CD8-positive, alpha-beta memory T cell (primary cell): Measurements from ENCODE around the gene CDC42SE1. TPM values are rescaled to one million over a fixed set of nuclear protein-coding genes. Genes with fewer than 3 reads are reported as not detected.

Source experiments
- CTCF ChIA-PET: fragments of 350-600 bp; sonication (Branson Sonifier 250); formaldehyde crosslinking; loops from one replicate; lab custom pipeline; 2021; ENCODE audit warnings: antibody characterized with exemption; lab: Charles Lee
- POLR2A ChIA-PET: fragments of 350-600 bp; sonication (Branson Sonifier 250); formaldehyde crosslinking; loops from one replicate; lab custom pipeline; 2021; ENCODE audit warnings: antibody characterized with exemption; lab: Charles Lee
- DNase-seq, 5 donors: peaks; one replicate each; pipeline versions ENCODE4 v3.0.0 to v3.0.0-alpha.2; 2020 to 2022; ENCODE audit warnings: mixed read lengths in 1 of 5
- H3K27ac ChIP-seq: one replicate; pipeline ENCODE4 v1.7.0; 2013; ENCODE audit warnings: low read depth, mild to moderate bottlenecking, low read length, moderate library complexity
- H3K27me3 ChIP-seq: 2 replicates; pipeline ENCODE4 v1.7.0; 2013; ENCODE audit warnings: low read length, mild to moderate bottlenecking; ENCODE audit not compliant: insufficient read depth, poor library complexity, severe bottlenecking
- H3K36me3 ChIP-seq: 2 replicates; pipeline ENCODE4 v1.7.0; 2013; ENCODE audit warnings: mild to moderate bottlenecking, low read length, moderate library complexity; ENCODE audit not compliant: insufficient read depth
- H3K4me1 ChIP-seq: 2 replicates; pipeline ENCODE4 v1.7.0; 2013; ENCODE audit warnings: mild to moderate bottlenecking, low read length, moderate library complexity; ENCODE audit not compliant: insufficient read depth
- H3K4me3 ChIP-seq: 2 replicates; pipeline ENCODE4 v1.7.0; 2013; ENCODE audit warnings: mild to moderate bottlenecking, low read length
- H3K9me3 ChIP-seq: 2 replicates; pipeline ENCODE4 v1.7.0; 2013; ENCODE audit warnings: mild to moderate bottlenecking, low read length
- H3K27ac Mint-ChIP-seq, 8 donors: one replicate each; pipeline ENCODE4 v1.8.0; 2020 to 2021; ENCODE audit warnings: mixed read lengths in 8 of 8, mild to moderate bottlenecking in 6 of 8, inconsistent platforms in 3 of 8, moderate library complexity in 3 of 8
- H3K27me3 Mint-ChIP-seq, 2 donors: one replicate each; pipeline ENCODE4 v1.8.0; 2020 to 2021; ENCODE audit warnings: mixed read lengths in 2 of 2, mild to moderate bottlenecking in 1 of 2, moderate library complexity in 1 of 2
- H3K36me3 Mint-ChIP-seq, 3 donors: one replicate each; pipeline ENCODE4 v1.8.0; 2020 to 2021; ENCODE audit warnings: mixed read lengths in 3 of 3, inconsistent platforms in 1 of 3, mild to moderate bottlenecking in 1 of 3
- H3K4me1 Mint-ChIP-seq, 3 donors: one replicate each; pipeline ENCODE4 v1.8.0; 2020 to 2021; ENCODE audit warnings: mixed read lengths in 3 of 3, inconsistent platforms in 1 of 3, mild to moderate bottlenecking in 1 of 3
- H3K4me3 Mint-ChIP-seq, 7 donors: one replicate each; pipeline ENCODE4 v1.8.0; 2020 to 2021; ENCODE audit warnings: mixed read lengths in 7 of 7, mild to moderate bottlenecking in 6 of 7, moderate library complexity in 4 of 7, inconsistent platforms in 2 of 7
- H3K9me3 Mint-ChIP-seq, 5 donors: one replicate each; pipeline ENCODE4 v1.8.0; 2020 to 2022; ENCODE audit warnings: mixed read lengths in 5 of 5, mild to moderate bottlenecking in 3 of 5, moderate library complexity in 2 of 5, inconsistent platforms in 1 of 5
- polyA plus RNA-seq: library from polyadenylated mRNA; unstranded; fragments of 300-500 nt; fragmentation: Illumina TruSeq; gene quantifications from one replicate; pipeline ENCODE4 v1.2.3, GENCODE V29; 2021
- total RNA-seq, 2 experiments: library from RNA; stranded (reverse); gene quantifications; one replicate each; pipeline ENCODE4 v1.2.3, GENCODE V29; 2021

CDC42SE1 gene
- total and polyA plus RNA-seq, 3 experiments from 2014 or later: 104 to 213 (median 201) TPM

DNA sequence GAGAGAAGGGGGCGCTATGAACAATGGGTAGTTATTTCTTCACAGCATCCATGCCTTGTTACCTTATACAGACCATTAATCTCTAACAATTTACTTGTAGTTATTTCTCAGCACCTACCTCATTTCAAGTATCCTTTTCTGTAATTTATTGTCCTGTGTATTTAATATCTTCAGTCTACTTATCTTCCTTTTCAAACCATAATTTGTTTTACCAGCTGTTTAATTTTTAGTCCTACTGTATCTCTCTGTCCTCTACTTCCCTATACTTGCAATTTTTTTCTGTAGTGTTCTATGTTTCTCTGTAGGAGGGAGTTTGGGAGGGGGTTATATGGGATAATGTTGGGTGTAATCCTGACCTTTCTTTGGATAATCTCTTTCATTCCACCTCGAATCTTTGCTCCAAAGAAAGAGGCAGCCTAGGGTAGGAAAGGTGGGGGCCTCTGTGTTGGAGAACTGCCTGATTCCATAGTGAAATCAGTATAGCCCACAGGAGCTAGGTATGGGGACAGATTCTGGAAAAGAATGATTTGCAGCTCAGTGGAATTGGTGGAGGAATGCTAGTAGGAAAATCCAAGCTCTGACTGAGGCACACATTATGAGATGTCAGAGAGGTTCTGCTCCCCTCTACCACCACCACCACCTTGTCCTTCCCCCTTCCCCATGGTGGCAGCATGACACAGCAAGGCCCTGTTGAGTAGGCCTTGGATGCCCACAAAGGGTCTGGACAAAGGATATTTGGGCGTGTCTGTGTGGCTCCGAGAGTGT is 1.4 kb upstream of the CDC42SE1 start:
- H3K36me3 Mint-ChIP-seq: peaks cover 15 to 37% (median 16%) of the 10 kb centered on the region in 3 donors
- no peak for DNase-seq
- peak overlapping the region; percentile 95 to 100 (median 99) for H3K4me3 Mint-ChIP-seq
- ChIA-PET CTCF (interaction anchor here (0.6 to 9.5 kb wide), 11 partner anchors 7 to 65 kb away, joined by 3 to 94 read pairs (median 6); partner anchors contain the start of genes BNIPL, C1orf56 and GABPB2), POLR2A (interaction anchor here (0.5 to 8.1 kb wide), 2 partner anchors 12 to 471 kb away, joined by 4 to 88 read pairs; partner anchors contain the start of gene C1orf56)
- Histone ChIP-seq H3K27me3 (no peaks in the 10 kb centered on the region), H3K4me3 (peak overlapping the region; percentile 92), H3K27ac (peak overlapping the region; percentile 98), H3K9me3 (no peaks in the 10 kb centered on the region), H3K36me3 (peaks cover 11% of the 10 kb centered on the region), H3K4me1 (peaks cover 2% of the 10 kb centered on the region)
- H3K27ac Mint-ChIP-seq: peak overlapping the region; percentile 94 to 99 (median 98)
- no peaks in the 10 kb centered on the region for H3K9me3 Mint-ChIP-seq
- H3K4me1 Mint-ChIP-seq: peaks cover 33 to 43% (median 43%) of the 10 kb centered on the region in 3 donors
- no peaks in the 10 kb centered on the region for H3K27me3 Mint-ChIP-seq

GRCh38 chr1:151060007-151060656 is 710 bp upstream of the CDC42SE1 start, which contains the start of gene MLLT11:
Gene MLLT11 (plus strand): TSS chr1:151060397. CDS start chr1:151067225, 6,828 bp downstream.
- Histone ChIP-seq H3K27ac (peak within 1 kb of the TSS; percentile 98), H3K4me3 (peak within 1 kb of the TSS; percentile 92), H3K27me3 (no peaks in the 10 kb centered on the region), H3K4me1 (peaks cover 9% of the 10 kb centered on the region), H3K36me3 (peaks cover 18% of the 10 kb centered on the region), H3K9me3 (no peaks in the 10 kb centered on the region)
- ChIA-PET POLR2A (interaction anchor here (0.5 to 8.1 kb wide), 10 partner anchors 10 to 471 kb away, joined by 3 to 88 read pairs (median 4); partner anchors contain the start of genes C1orf56, TNFAIP8L2 and VPS72), CTCF (interaction anchor here (1.1 to 9.5 kb wide), 15 partner anchors 8 to 97 kb away, joined by 3 to 94 read pairs (median 6); partner anchors contain the start of genes BNIPL, C1orf56, GABPB2 and MINDY1)
- peak within 1 kb of the TSS; percentile 94 to 99 (median 98) for H3K27ac Mint-ChIP-seq
- peaks cover 40 to 51% (median 50%) of the 10 kb centered on the region in 3 donors for H3K4me1 Mint-ChIP-seq
- no peaks in the 10 kb centered on the region for H3K27me3 Mint-ChIP-seq
- no peaks in the 10 kb centered on the region for H3K9me3 Mint-ChIP-seq
- peak within 1 kb of the TSS; percentile 95 to 100 (median 99) for H3K4me3 Mint-ChIP-seq
- DNase-seq: peak in 2 of 5 donors; percentile 31 to 56
- H3K36me3 Mint-ChIP-seq: peaks cover 18 to 44% (median 20%) of the 10 kb centered on the region in 3 donors

GRCh38 chr1:151058692-151059091 is 730 bp downstream of the CDC42SE1 start:
- CTCF ChIA-PET: interaction anchor here (0.7 to 9.5 kb wide), 14 partner anchors 7 to 98 kb away, joined by 3 to 94 read pairs (median 6); partner anchors contain the start of genes BNIPL, C1orf56, GABPB2 and MINDY1
- Mint-ChIP-seq H3K27me3 (no peaks in the 10 kb centered on the region), H3K4me1 (peaks cover 51 to 65% (median 62%) of the 10 kb centered on the region in 3 donors), H3K27ac (peak overlapping the region; percentile 94 to 99 (median 98)), H3K36me3 (peaks cover 25 to 59% (median 27%) of the 10 kb centered on the region in 3 donors), H3K4me3 (peak overlapping the region; percentile 95 to 100 (median 99)), H3K9me3 (no peaks in the 10 kb centered on the region)
- Histone ChIP-seq H3K4me3 (peak overlapping the region; percentile 92), H3K36me3 (peaks cover 30% of the 10 kb centered on the region), H3K4me1 (peaks cover 23% of the 10 kb centered on the region), H3K9me3 (no peaks in the 10 kb centered on the region), H3K27me3 (no peaks in the 10 kb centered on the region), H3K27ac (peak overlapping the region; percentile 98)
- POLR2A ChIA-PET: interaction anchor here (0.6 to 8.1 kb wide), 6 partner anchors 10 to 98 kb away, joined by 3 to 88 read pairs (median 5); partner anchors contain the start of genes C1orf56 and TNFAIP8L2
- peak in 1 of 5 donors; percentile 20 for DNase-seq

GRCh38 chr1:151056149-151056548 is 3.3 kb downstream of the CDC42SE1 start:
- Mint-ChIP-seq H3K27ac (peak overlapping the region; percentile 94 to 99 (median 98)), H3K9me3 (no peaks in the 10 kb centered on the region), H3K4me1 (peaks cover 66 to 81% (median 75%) of the 10 kb centered on the region in 3 donors), H3K27me3 (no peaks in the 10 kb centered on the region), H3K4me3 (peak overlapping the region; percentile 95 to 100 (median 99)), H3K36me3 (peaks cover 25 to 84% (median 31%) of the 10 kb centered on the region in 3 donors)
- H3K4me3 ChIP-seq: peak overlapping the region; percentile 92
- peaks cover 48% of the 10 kb centered on the region for H3K4me1 ChIP-seq
- ChIA-PET POLR2A (interaction anchor here (0.6 to 8.1 kb wide), 5 partner anchors 8 to 288 kb away, joined by 3 to 88 read pairs (median 5); partner anchors contain the start of gene C1orf56), CTCF (interaction anchor here (0.5 to 9.5 kb wide), 6 partner anchors 10 to 140 kb away, joined by 3 to 94 read pairs (median 14); partner anchors contain the start of genes C1orf56, GABPB2 and MINDY1)
- DNase-seq: peak in 3 of 5 donors; percentile 12 to 75 (median 58)
- no peaks in the 10 kb centered on the region for H3K9me3 ChIP-seq
- peaks cover 53% of the 10 kb centered on the region for H3K36me3 ChIP-seq
- no peaks in the 10 kb centered on the region for H3K27me3 ChIP-seq
- peak overlapping the region; percentile 98 for H3K27ac ChIP-seq

- Histone ChIP-seq H3K36me3 (peaks cover 53% of the 10 kb centered on the region), H3K4me1 (peaks cover 49% of the 10 kb centered on the region)
Measured at GRCh38 chr1:151055581-151055980, 3.8 kb downstream of the CDC42SE1 start.

GRCh38 chr1:151054971-151055547 is 4.4 kb downstream of the CDC42SE1 start:
- H3K4me3 ChIP-seq: peak overlapping the region; percentile 92
- peaks cover 49% of the 10 kb centered on the region for H3K4me1 ChIP-seq
- Mint-ChIP-seq H3K4me1 (peaks cover 67 to 81% (median 75%) of the 10 kb centered on the region in 3 donors), H3K27ac (peak overlapping the region; percentile 94 to 99 (median 98)), H3K27me3 (no peaks in the 10 kb centered on the region), H3K4me3 (peak overlapping the region; percentile 95 to 100 (median 99)), H3K9me3 (no peaks in the 10 kb centered on the region), H3K36me3 (peaks cover 25 to 86% (median 31%) of the 10 kb centered on the region in 3 donors)
- CTCF ChIA-PET: interaction anchor here (1.2 to 9.5 kb wide), 5 partner anchors 9 to 102 kb away, joined by 3 to 94 read pairs (median 12); partner anchors contain the start of genes C1orf56, GABPB2 and TNFAIP8L2
- H3K27me3 ChIP-seq: no peaks in the 10 kb centered on the region
- H3K27ac ChIP-seq: peak overlapping the region; percentile 98
- POLR2A ChIA-PET: interaction anchor here (1.5 to 8.1 kb wide), 2 partner anchors 6 to 43 kb away, joined by 5 to 88 read pairs; partner anchors contain the start of gene C1orf56
- H3K9me3 ChIP-seq: no peaks in the 10 kb centered on the region
- H3K36me3 ChIP-seq: peaks cover 53% of the 10 kb centered on the region
- no peak for DNase-seq

More at GRCh38 chr1:151055581-151055980, 3.8 kb downstream of the CDC42SE1 start:
- H3K27me3 ChIP-seq: no peaks in the 10 kb centered on the region
- Mint-ChIP-seq H3K9me3 (no peaks in the 10 kb centered on the region), H3K27ac (peak overlapping the region; percentile 94 to 99 (median 98)), H3K4me3 (peak overlapping the region; percentile 95 to 100 (median 99)), H3K4me1 (peaks cover 67 to 81% (median 75%) of the 10 kb centered on the region in 3 donors), H3K27me3 (no peaks in the 10 kb centered on the region), H3K36me3 (peaks cover 25 to 86% (median 31%) of the 10 kb centered on the region in 3 donors)
- H3K9me3 ChIP-seq: no peaks in the 10 kb centered on the region
- H3K4me3 ChIP-seq: peak overlapping the region; percentile 92
- POLR2A ChIA-PET: interaction anchor here (1.0 to 8.1 kb wide), 4 partner anchors 7 to 111 kb away, joined by 3 to 88 read pairs (median 6); partner anchors contain the start of gene C1orf56
- no peak for DNase-seq
- peak overlapping the region; percentile 98 for H3K27ac ChIP-seq
- CTCF ChIA-PET: interaction anchor here (0.5 to 9.5 kb wide), 7 partner anchors 9 to 141 kb away, joined by 3 to 94 read pairs (median 5); partner anchors contain the start of genes C1orf56, GABPB2 and TNFAIP8L2
